GM23338 (cell line): ENCODE results near the gene NFKB1. TPM values are rescaled to one million over a fixed set of nuclear protein-coding genes. Genes with fewer than 3 reads are reported as not detected.

Source experiments
- ATAC-seq: fragments of 200-7000 bp; cut with Tn5 transposase; 3 replicates; pipeline ENCODE4 v1.9.1; 2020
- DNase-seq: peaks from one replicate; pipeline ENCODE4 v3.0.0-alpha.2; 2015; ENCODE audit warnings: low spot score
- H2AFZ ChIP-seq: fragments of 200-600 bp; sonication (generic); 2 replicates; pipeline ENCODE4 v1.8.0; 2016; ENCODE audit warnings: antibody characterized with exemption, mild to moderate bottlenecking, moderate library complexity
- H3F3A ChIP-seq: fragments of 200-600 bp; sonication (generic); replicated peaks from 2 replicates; pipeline ENCODE4 v1.8.0; 2017; ENCODE audit warnings: antibody characterized with exemption, mixed run types, low read depth
- H3K27ac ChIP-seq: fragments of 200-600 bp; sonication (generic); 2 replicates; pipeline ENCODE4 v1.6.1; 2016; ENCODE audit warnings: low read depth
- H3K27me3 ChIP-seq: fragments of 200-600 bp; sonication (generic); 2 replicates; pipeline ENCODE4 v1.8.0; 2016; ENCODE audit warnings: mild to moderate bottlenecking, mixed run types, moderate library complexity; ENCODE audit not compliant: insufficient read depth
- H3K36me3 ChIP-seq: fragments of 200-600 bp; sonication (generic); 2 replicates; pipeline ENCODE4 v1.8.0; 2016; ENCODE audit warnings: mild to moderate bottlenecking; ENCODE audit not compliant: insufficient read depth
- H3K4me1 ChIP-seq: fragments of 200-600 bp; sonication (generic); 2 replicates; pipeline ENCODE4 v1.8.0; 2016; ENCODE audit warnings: mild to moderate bottlenecking, moderate library complexity; ENCODE audit not compliant: insufficient read depth
- H3K4me2 ChIP-seq: fragments of 200-600 bp; sonication (generic); 2 replicates; pipeline ENCODE4 v1.7.1; 2017; ENCODE audit warnings: mixed run types
- H3K4me3 ChIP-seq: fragments of 200-600 bp; sonication (generic); 2 replicates; pipeline ENCODE4 v1.6.1; 2016; ENCODE audit warnings: mixed run types
- H3K79me2 ChIP-seq: fragments of 200-600 bp; sonication (generic); replicated peaks from 2 replicates; pipeline ENCODE4 v1.8.0; 2017; ENCODE audit warnings: mild to moderate bottlenecking; ENCODE audit not compliant: insufficient read depth
- H3K9me2 ChIP-seq: fragments of 200-600 bp; sonication (generic); 2 replicates; pipeline ENCODE4 v1.8.0; 2017; ENCODE audit not compliant: insufficient read depth
- H4K20me1 ChIP-seq: fragments of 200-600 bp; sonication (generic); replicated peaks from 2 replicates; pipeline ENCODE4 v1.8.0; 2017; ENCODE audit warnings: mild to moderate bottlenecking; ENCODE audit not compliant: insufficient read depth
- H3K27ac Mint-ChIP-seq: 2 replicates; pipeline ENCODE4 v1.8.0; 2020; ENCODE audit warnings: inconsistent platforms, mild to moderate bottlenecking, moderate library complexity, mixed read lengths
- H3K27me3 Mint-ChIP-seq: 3 replicates; pipeline ENCODE4 v1.8.0; 2022; ENCODE audit warnings: low read depth, mild to moderate bottlenecking, moderate library complexity, mixed read lengths, inconsistent platforms; ENCODE audit not compliant: insufficient read depth, poor library complexity
- H3K36me3 Mint-ChIP-seq: 3 replicates; pipeline ENCODE4 v1.8.0; 2021; ENCODE audit warnings: low read depth, mild to moderate bottlenecking, inconsistent platforms, moderate library complexity, mixed read lengths
- H3K4me1 Mint-ChIP-seq: 3 replicates; pipeline ENCODE4 v1.8.0; 2020; ENCODE audit warnings: mild to moderate bottlenecking, inconsistent platforms, mixed read lengths
- H3K4me3 Mint-ChIP-seq: 3 replicates; pipeline ENCODE4 v1.8.0; 2021; ENCODE audit warnings: moderate library complexity, mild to moderate bottlenecking, inconsistent platforms, mixed read lengths
- H3K9me3 Mint-ChIP-seq: 3 replicates; pipeline ENCODE4 v1.8.0; 2020; ENCODE audit warnings: moderate library complexity, mild to moderate bottlenecking, inconsistent platforms, mixed read lengths
- CREB1 ChIP-seq: fragments of 250-450 bp; sonication (Bioruptor Pico); IDR thresholded peaks from 2 replicates; pipeline ENCODE4 v1.5.0; 2020; ENCODE audit warnings: low read depth, mild to moderate bottlenecking, moderate library complexity
- EZH2 ChIP-seq: fragments of 200-600 bp; sonication (generic); IDR thresholded peaks from one replicate; pipeline ENCODE4 v1.8.0; 2017; ENCODE audit warnings: antibody characterized with exemption, mild to moderate bottlenecking, low read depth; ENCODE audit not compliant: unreplicated experiment
- EZH2phosphoT487 ChIP-seq: fragments of 200-600 bp; sonication (generic); IDR thresholded peaks from one replicate; pipeline ENCODE4 v1.8.1; 2018; ENCODE audit warnings: antibody characterized with exemption; ENCODE audit not compliant: unreplicated experiment
- JUNB ChIP-seq: IDR thresholded peaks from one replicate; pipeline ENCODE4 v1.6.1; 2016; ENCODE audit warnings: antibody characterized with exemption; ENCODE audit not compliant: unreplicated experiment
- NANOG ChIP-seq: IDR thresholded peaks from 2 replicates; pipeline ENCODE4 v1.6.1; 2016; ENCODE audit warnings: antibody characterized with exemption, borderline replicate concordance
- POLR2AphosphoS5 ChIP-seq: IDR thresholded peaks from 2 replicates; pipeline ENCODE4 v1.6.1; 2016; ENCODE audit warnings: antibody characterized with exemption, low read depth
- STAT1 ChIP-seq: IDR thresholded peaks from one replicate; pipeline ENCODE4 v1.6.1; 2016; ENCODE audit warnings: antibody characterized with exemption; ENCODE audit not compliant: unreplicated experiment
- ZNF114 ChIP-seq: fragments of 250-450 bp; sonication (Bioruptor Pico); IDR thresholded peaks from 2 replicates; pipeline ENCODE4 v1.5.0; 2020; ENCODE audit warnings: mild to moderate bottlenecking, moderate library complexity
- ZNF331 ChIP-seq: fragments of 250-450 bp; sonication (Bioruptor Pico); IDR thresholded peaks from 2 replicates; pipeline ENCODE4 v1.5.0; 2020; ENCODE audit warnings: low read depth, mild to moderate bottlenecking, moderate library complexity
- ZNF462 ChIP-seq: fragments of 250-450 bp; sonication (Bioruptor Pico); IDR thresholded peaks from 2 replicates; pipeline ENCODE4 v1.5.0; 2020; ENCODE audit warnings: mild to moderate bottlenecking, moderate library complexity
- polyA plus RNA-seq: library from polyadenylated mRNA; unstranded; fragments of >200 nt; fragmentation: Nextera tagmentation; extraction: Ambion mirVana; gene quantifications from 2 replicates; pipeline ENCODE4 v1.2.1, GENCODE V29; 2016
- total RNA-seq: library from RNA; depleted of rRNA; stranded (reverse); fragments of >200 nt; shearing (Covaris generic); gene quantifications from 2 replicates; pipeline ENCODE4 v1.2.3, GENCODE V29; 2014
- TF ChIP-seq, protein P1 (sequence below): IDR thresholded peaks from 2 replicates; pipeline ENCODE4 v1.6.1; 2016; ENCODE audit warnings: antibody characterized with exemption
- TF ChIP-seq, protein P2 (sequence below): IDR thresholded peaks from one replicate; pipeline ENCODE4 v1.6.1; 2018; ENCODE audit warnings: antibody characterized with exemption; ENCODE audit not compliant: unreplicated experiment
- TF ChIP-seq, protein P3 (sequence below), 2 experiments: fragments of 200-600 bp in 1 of 2; sonication (generic) in 1 of 2; conservative IDR thresholded peaks; 2 replicates each; pipeline versions ENCODE4 v1.5.1 to v1.6.1; 2016 to 2017; ENCODE audit warnings: antibody characterized with exemption in 2 of 2, low read depth in 2 of 2, mild to moderate bottlenecking in 2 of 2, moderate library complexity in 1 of 2

NFKB1 gene
- total and polyA plus RNA-seq, 2 experiments from 2014 or later = 0.82 to 4.6 TPM

DNA sequence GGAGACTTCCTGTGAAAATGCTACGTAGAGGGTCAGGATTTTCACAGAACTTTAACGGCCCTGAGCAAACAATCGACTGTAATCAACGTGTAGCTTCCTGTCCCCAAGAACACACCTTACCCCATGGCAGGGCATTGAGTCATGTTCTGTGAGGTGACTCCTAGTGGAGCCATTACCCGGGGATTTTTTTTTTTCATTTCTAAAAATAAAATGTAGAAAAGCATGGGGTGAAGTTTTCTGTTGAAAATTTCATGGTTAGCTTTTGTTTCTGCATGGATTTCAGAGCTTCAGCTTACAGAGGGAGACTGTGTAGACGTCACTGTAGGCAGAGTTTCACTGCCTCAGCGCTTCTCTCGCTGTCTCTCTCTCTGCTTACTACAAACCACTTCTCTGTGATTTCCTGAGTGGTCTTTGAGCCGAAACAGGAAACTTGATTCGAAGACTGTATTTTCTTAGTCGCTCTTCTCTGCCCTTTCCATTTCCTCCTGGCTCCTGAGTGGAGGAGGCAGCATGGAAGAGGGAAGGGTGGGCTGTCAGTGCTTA is 111.7 kb downstream of the NFKB1 start:
- Histone ChIP-seq H3K4me1 (peaks cover 21% of the 10 kb centered on the region), H3K27ac (no peak overlapping the region), H2AFZ (no peak overlapping the region), H3K27me3 (no peaks in the 10 kb centered on the region), H3K9me2 (no peaks in the 10 kb centered on the region), H3K4me3 (no peak overlapping the region), H4K20me1 (no peaks in the 10 kb centered on the region), H3K36me3 (no peaks in the 10 kb centered on the region), H3K4me2 (no peak overlapping the region), H3F3A (no peaks in the 10 kb centered on the region), H3K79me2 (no peaks in the 10 kb centered on the region)
- Mint-ChIP-seq H3K9me3 (no peaks in the 10 kb centered on the region), H3K4me1 (peaks cover 32% of the 10 kb centered on the region), H3K4me3 (no peak overlapping the region), H3K36me3 (peaks cover 6% of the 10 kb centered on the region; the same call in 2 of the 3 replicates), H3K27me3 (peaks cover 2% of the 10 kb centered on the region), H3K27ac (no peak overlapping the region; the same call in 1 of the 2 replicates)
- DNase-seq (no peak), ATAC-seq (no peak)
- TF ChIP-seq STAT1 = no peak
- no peak for TF ChIP-seq EZH2phosphoT487
- TF ChIP-seq, protein P1, sequence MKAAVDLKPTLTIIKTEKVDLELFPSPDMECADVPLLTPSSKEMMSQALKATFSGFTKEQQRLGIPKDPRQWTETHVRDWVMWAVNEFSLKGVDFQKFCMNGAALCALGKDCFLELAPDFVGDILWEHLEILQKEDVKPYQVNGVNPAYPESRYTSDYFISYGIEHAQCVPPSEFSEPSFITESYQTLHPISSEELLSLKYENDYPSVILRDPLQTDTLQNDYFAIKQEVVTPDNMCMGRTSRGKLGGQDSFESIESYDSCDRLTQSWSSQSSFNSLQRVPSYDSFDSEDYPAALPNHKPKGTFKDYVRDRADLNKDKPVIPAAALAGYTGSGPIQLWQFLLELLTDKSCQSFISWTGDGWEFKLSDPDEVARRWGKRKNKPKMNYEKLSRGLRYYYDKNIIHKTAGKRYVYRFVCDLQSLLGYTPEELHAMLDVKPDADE = no peak
- TF ChIP-seq ZNF462 (CRISPR knock-in tag) = no peak
- TF ChIP-seq, protein P2, sequence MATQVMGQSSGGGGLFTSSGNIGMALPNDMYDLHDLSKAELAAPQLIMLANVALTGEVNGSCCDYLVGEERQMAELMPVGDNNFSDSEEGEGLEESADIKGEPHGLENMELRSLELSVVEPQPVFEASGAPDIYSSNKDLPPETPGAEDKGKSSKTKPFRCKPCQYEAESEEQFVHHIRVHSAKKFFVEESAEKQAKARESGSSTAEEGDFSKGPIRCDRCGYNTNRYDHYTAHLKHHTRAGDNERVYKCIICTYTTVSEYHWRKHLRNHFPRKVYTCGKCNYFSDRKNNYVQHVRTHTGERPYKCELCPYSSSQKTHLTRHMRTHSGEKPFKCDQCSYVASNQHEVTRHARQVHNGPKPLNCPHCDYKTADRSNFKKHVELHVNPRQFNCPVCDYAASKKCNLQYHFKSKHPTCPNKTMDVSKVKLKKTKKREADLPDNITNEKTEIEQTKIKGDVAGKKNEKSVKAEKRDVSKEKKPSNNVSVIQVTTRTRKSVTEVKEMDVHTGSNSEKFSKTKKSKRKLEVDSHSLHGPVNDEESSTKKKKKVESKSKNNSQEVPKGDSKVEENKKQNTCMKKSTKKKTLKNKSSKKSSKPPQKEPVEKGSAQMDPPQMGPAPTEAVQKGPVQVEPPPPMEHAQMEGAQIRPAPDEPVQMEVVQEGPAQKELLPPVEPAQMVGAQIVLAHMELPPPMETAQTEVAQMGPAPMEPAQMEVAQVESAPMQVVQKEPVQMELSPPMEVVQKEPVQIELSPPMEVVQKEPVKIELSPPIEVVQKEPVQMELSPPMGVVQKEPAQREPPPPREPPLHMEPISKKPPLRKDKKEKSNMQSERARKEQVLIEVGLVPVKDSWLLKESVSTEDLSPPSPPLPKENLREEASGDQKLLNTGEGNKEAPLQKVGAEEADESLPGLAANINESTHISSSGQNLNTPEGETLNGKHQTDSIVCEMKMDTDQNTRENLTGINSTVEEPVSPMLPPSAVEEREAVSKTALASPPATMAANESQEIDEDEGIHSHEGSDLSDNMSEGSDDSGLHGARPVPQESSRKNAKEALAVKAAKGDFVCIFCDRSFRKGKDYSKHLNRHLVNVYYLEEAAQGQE = no peak
- TF ChIP-seq, protein P3, sequence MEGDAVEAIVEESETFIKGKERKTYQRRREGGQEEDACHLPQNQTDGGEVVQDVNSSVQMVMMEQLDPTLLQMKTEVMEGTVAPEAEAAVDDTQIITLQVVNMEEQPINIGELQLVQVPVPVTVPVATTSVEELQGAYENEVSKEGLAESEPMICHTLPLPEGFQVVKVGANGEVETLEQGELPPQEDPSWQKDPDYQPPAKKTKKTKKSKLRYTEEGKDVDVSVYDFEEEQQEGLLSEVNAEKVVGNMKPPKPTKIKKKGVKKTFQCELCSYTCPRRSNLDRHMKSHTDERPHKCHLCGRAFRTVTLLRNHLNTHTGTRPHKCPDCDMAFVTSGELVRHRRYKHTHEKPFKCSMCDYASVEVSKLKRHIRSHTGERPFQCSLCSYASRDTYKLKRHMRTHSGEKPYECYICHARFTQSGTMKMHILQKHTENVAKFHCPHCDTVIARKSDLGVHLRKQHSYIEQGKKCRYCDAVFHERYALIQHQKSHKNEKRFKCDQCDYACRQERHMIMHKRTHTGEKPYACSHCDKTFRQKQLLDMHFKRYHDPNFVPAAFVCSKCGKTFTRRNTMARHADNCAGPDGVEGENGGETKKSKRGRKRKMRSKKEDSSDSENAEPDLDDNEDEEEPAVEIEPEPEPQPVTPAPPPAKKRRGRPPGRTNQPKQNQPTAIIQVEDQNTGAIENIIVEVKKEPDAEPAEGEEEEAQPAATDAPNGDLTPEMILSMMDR (conservative IDR thresholded peaks at IDR 0.05; ENCODE audit: low read depth in 2 of 2) = no peak
- TF ChIP-seq CREB1 (CRISPR knock-in tag) = no peak
- no peak for TF ChIP-seq EZH2
- no peak for TF ChIP-seq NANOG
- no peak for TF ChIP-seq JUNB
- no peak for TF ChIP-seq ZNF331 (CRISPR knock-in tag)
- TF ChIP-seq ZNF114 (CRISPR knock-in tag) = no peak
- no peak for TF ChIP-seq POLR2AphosphoS5
